Parathyroid adenoma (tissue), 2 donors: ENCODE measurements around the gene LCOR.

Source experiments
- H2AFZ ChIP-seq: fragments of 300-600 bp; sonication (generic); one replicate; pipeline ENCODE4 v1.7.0; 2017; ENCODE audit warnings: antibody characterized with exemption, mild to moderate bottlenecking
- H3K27ac ChIP-seq: fragments of 300-600 bp; sonication (generic); one replicate; pipeline ENCODE4 v1.7.0; 2017
- H3K27me3 ChIP-seq: fragments of 300-600 bp; sonication (generic); one replicate; pipeline ENCODE4 v1.7.0; 2017; ENCODE audit warnings: low read length; ENCODE audit not compliant: control insufficient read depth, insufficient read depth
- H3K36me3 ChIP-seq: fragments of 300-600 bp; sonication (generic); one replicate; pipeline ENCODE4 v1.7.0; 2017; ENCODE audit warnings: low read length; ENCODE audit not compliant: control insufficient read depth, insufficient read depth
- H3K4me1 ChIP-seq: fragments of 300-600 bp; sonication (generic); one replicate; pipeline ENCODE4 v1.7.0; 2017; ENCODE audit warnings: control low read depth
- H3K4me2 ChIP-seq: fragments of 300-600 bp; sonication (generic); one replicate; pipeline ENCODE4 v1.7.0; 2017; ENCODE audit warnings: low read length
- H3K4me3 ChIP-seq: fragments of 300-600 bp; sonication (generic); one replicate; pipeline ENCODE4 v1.7.0; 2017; ENCODE audit warnings: low read depth, low read length
- H3K79me2 ChIP-seq: fragments of 300-600 bp; sonication (generic); one replicate; pipeline ENCODE4 v1.7.0; 2017; ENCODE audit warnings: control low read depth
- H3K9ac ChIP-seq: fragments of 300-600 bp; sonication (generic); one replicate; pipeline ENCODE4 v1.7.0; 2017; ENCODE audit warnings: mild to moderate bottlenecking
- H3K9me3 ChIP-seq: fragments of 300-600 bp; sonication (generic); one replicate; pipeline ENCODE4 v1.7.0; 2017; ENCODE audit warnings: low read length; ENCODE audit not compliant: control insufficient read depth
- CTCF ChIP-seq: fragments of 300-600 bp; sonication (generic); IDR thresholded peaks from one replicate; pipeline ENCODE4 v1.7.0; 2017; ENCODE audit warnings: antibody characterized with exemption, mild to moderate bottlenecking
- donor health status: primary hyperparathyroidism.

Gene LCOR

GRCh38 chr10:96895662-96896424 is 63.7 kb downstream of the LCOR start:
- Histone ChIP-seq H3K27me3 (no peaks in the 10 kb centered on the region), H3K4me3 (no peak overlapping the region), H3K9ac (no peak overlapping the region), H2AFZ (no peak overlapping the region), H3K79me2 (peaks cover 32% of the 10 kb centered on the region), H3K36me3 (no peaks in the 10 kb centered on the region), H3K27ac (no peak overlapping the region), H3K4me2 (no peak overlapping the region), H3K9me3 (no peaks in the 10 kb centered on the region), H3K4me1 (peaks cover 3% of the 10 kb centered on the region)
- no peak for TF ChIP-seq CTCF

- H3K27ac ChIP-seq = no peak overlapping the region
- H3K27me3 ChIP-seq = no peaks in the 10 kb centered on the region
- H3K4me1 ChIP-seq = peaks cover 3% of the 10 kb centered on the region
- no peak overlapping the region for H3K4me2 ChIP-seq
- H2AFZ ChIP-seq = no peak overlapping the region
- no peak overlapping the region for H3K9ac ChIP-seq
- H3K9me3 ChIP-seq = no peaks in the 10 kb centered on the region
- H3K79me2 ChIP-seq = peaks cover 36% of the 10 kb centered on the region
- H3K4me3 ChIP-seq = no peak overlapping the region
- no peak for TF ChIP-seq CTCF
- no peaks in the 10 kb centered on the region for H3K36me3 ChIP-seq
Measured at GRCh38 chr10:96896884-96897589, 64.9 kb downstream of the LCOR start.

- Histone ChIP-seq H3K9ac (no peak overlapping the region), H3K27me3 (no peaks in the 10 kb centered on the region), H3K4me3 (no peak overlapping the region), H2AFZ (no peak overlapping the region), H3K4me1 (peaks cover 5% of the 10 kb centered on the region), H3K79me2 (peaks cover 42% of the 10 kb centered on the region), H3K36me3 (no peaks in the 10 kb centered on the region), H3K4me2 (no peak overlapping the region), H3K9me3 (no peaks in the 10 kb centered on the region), H3K27ac (no peak overlapping the region)
- no peak for TF ChIP-seq CTCF
Measured at GRCh38 chr10:96902117-96902516, 70.0 kb downstream of the LCOR start.

- TF ChIP-seq CTCF = no peak
- Histone ChIP-seq H3K9me3 (no peaks in the 10 kb centered on the region), H3K36me3 (no peaks in the 10 kb centered on the region), H3K79me2 (peaks cover 42% of the 10 kb centered on the region), H3K4me1 (peaks cover 5% of the 10 kb centered on the region), H3K4me2 (no peak overlapping the region), H3K27me3 (no peaks in the 10 kb centered on the region), H3K27ac (no peak overlapping the region), H3K4me3 (no peak overlapping the region), H2AFZ (no peak overlapping the region), H3K9ac (no peak overlapping the region)
Measured at GRCh38 chr10:96902731-96903358, 70.7 kb downstream of the LCOR start.
